ENCODE results near the gene RPGRIP1L. TPM values are rescaled to one million over a fixed set of nuclear protein-coding genes. Genes with fewer than 3 reads are reported as not detected.

RPGRIP1L gene
- total RNA-seq, 1 donor from 2014 or later, result 23.2 TPM

DNA sequence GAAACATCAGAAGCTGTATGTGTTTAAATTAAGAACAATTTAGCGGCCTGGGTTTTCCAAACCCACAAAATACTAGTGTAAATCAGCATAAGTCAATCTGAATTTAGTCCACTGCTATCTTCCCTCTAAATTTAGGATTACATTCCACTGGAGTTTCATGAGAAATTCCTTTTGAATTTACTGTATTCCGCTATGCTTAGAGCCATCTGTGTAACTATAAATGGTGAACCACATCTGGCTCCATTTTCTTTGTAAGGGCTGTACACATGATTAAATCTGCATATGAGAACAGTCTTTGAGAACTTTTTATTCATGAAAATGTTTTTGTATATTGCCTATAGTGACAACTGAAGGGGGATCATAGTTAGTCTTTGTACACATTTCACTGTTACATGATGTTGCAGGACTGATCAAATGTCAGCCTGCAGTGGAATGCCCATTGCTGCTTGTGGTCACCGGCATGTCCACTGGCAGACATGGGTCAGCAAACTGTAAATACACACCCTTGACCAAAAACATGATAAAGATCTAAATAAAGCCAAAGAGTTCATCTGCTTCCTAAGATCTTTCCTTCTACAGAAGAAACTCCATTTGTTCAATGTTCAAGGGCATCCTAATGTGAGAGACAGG is 36.8 kb downstream of the RPGRIP1L start:
- no peaks in the 10 kb centered on the region for H3K27me3 Mint-ChIP-seq (ENCODE audit: insufficient read depth, low read depth)
- H3K36me3 Mint-ChIP-seq, result peaks cover 2% of the 10 kb centered on the region
- H3K27ac Mint-ChIP-seq, result no peak overlapping the region
- no peaks in the 10 kb centered on the region for H3K36me3 ChIP-seq
- H3K4me3 Mint-ChIP-seq, result no peak overlapping the region
- H2AFZ ChIP-seq (replicated peaks), result no peak overlapping the region
- H3K4me1 Mint-ChIP-seq, result no peaks in the 10 kb centered on the region
- H3K79me2 ChIP-seq (ENCODE audit: low read depth), result no peaks in the 10 kb centered on the region
- H3K4me3 ChIP-seq, result no peak overlapping the region
- H3K27ac ChIP-seq, result no peak overlapping the region
- no peaks in the 10 kb centered on the region for H3K9me3 Mint-ChIP-seq
- H3K4me2 ChIP-seq, result no peak overlapping the region
- no peaks in the 10 kb centered on the region for H3K9me3 ChIP-seq (ENCODE audit: low read depth)
- H3F3A ChIP-seq (ENCODE audit: low read depth), result no peaks in the 10 kb centered on the region
- H3K4me1 ChIP-seq, result no peaks in the 10 kb centered on the region
- TF ChIP-seq EZH2phosphoT487 (IDR thresholded peaks at IDR 0.05) (no peak), EZH2 (IDR thresholded peaks at IDR 0.05) (no peak)
- H3K27me3 ChIP-seq, result no peaks in the 10 kb centered on the region
- H4K20me1 ChIP-seq (ENCODE audit: low read depth), result no peaks in the 10 kb centered on the region
- H3K9ac ChIP-seq, result no peak overlapping the region
- DNase-seq (ENCODE audit: low spot score), result no peak

DNA sequence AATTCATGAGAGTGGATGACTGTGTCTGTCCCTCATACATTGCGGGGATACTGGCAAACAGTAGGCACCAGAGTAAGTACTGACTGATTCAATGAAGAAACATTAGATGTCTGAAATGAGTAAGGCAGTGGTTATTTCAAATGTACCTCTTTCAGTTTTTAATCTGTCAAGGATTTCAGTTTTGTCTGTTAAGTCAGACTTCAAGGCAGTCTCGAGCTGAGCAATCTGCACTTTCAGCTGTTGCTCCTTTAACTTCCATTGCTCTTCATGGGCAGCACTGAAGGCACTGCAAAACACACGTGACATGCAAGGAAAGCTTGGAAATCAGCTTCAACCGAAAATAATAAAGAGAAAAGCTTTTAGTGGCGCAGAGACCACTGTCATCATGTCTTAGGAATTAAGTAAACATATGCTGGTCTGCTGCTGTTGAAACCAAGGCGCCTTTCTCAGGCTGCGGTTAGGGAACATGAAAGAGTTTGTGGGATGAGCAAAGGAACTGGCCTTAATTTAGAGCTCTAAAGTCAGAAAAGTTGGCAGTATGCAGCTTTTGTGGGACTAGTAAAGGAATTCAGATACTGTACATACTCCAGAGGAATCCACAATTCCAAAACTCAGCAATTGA is 38.8 kb downstream of the RPGRIP1L start:
- H3K36me3 ChIP-seq, result no peaks in the 10 kb centered on the region
- H3K4me3 ChIP-seq, result no peak overlapping the region
- Mint-ChIP-seq H3K4me3 (no peak overlapping the region), H3K27ac (no peak overlapping the region), H3K4me1 (no peaks in the 10 kb centered on the region), H3K36me3 (no peaks in the 10 kb centered on the region), H3K9me3 (no peaks in the 10 kb centered on the region), H3K27me3 (ENCODE audit: insufficient read depth, low read depth) (no peaks in the 10 kb centered on the region)
- H3F3A ChIP-seq (ENCODE audit: low read depth), result no peaks in the 10 kb centered on the region
- H3K9me3 ChIP-seq (ENCODE audit: low read depth), result no peaks in the 10 kb centered on the region
- TF ChIP-seq EZH2 (IDR thresholded peaks at IDR 0.05) (no peak), EZH2phosphoT487 (IDR thresholded peaks at IDR 0.05) (no peak), CTCF (IDR thresholded peaks at IDR 0.05) (no peak)
- H3K27ac ChIP-seq, result no peak overlapping the region
- H3K4me1 ChIP-seq, result no peaks in the 10 kb centered on the region
- DNase-seq (ENCODE audit: low spot score), result no peak
- no peaks in the 10 kb centered on the region for H4K20me1 ChIP-seq (ENCODE audit: low read depth)
- no peaks in the 10 kb centered on the region for H3K27me3 ChIP-seq
- no peak overlapping the region for H3K4me2 ChIP-seq
- H2AFZ ChIP-seq (replicated peaks), result no peak overlapping the region
- no peaks in the 10 kb centered on the region for H3K79me2 ChIP-seq (ENCODE audit: low read depth)
- H3K9ac ChIP-seq, result no peak overlapping the region

GRCh38 chr16:53662072-53662471 is 41.6 kb downstream of the RPGRIP1L start:
- no peak overlapping the region for H2AFZ ChIP-seq (replicated peaks)
- H3K4me2 ChIP-seq, result no peak overlapping the region
- H3K27me3 ChIP-seq, result no peaks in the 10 kb centered on the region
- Mint-ChIP-seq H3K27ac (no peak overlapping the region), H3K9me3 (no peaks in the 10 kb centered on the region), H3K27me3 (ENCODE audit: insufficient read depth, low read depth) (no peaks in the 10 kb centered on the region), H3K4me1 (no peaks in the 10 kb centered on the region), H3K4me3 (no peak overlapping the region), H3K36me3 (no peaks in the 10 kb centered on the region)
- H3K4me3 ChIP-seq, result no peak overlapping the region
- no peaks in the 10 kb centered on the region for H3K4me1 ChIP-seq
- H3K27ac ChIP-seq, result no peak overlapping the region
- TF ChIP-seq EZH2 (IDR thresholded peaks at IDR 0.05) (no peak), EZH2phosphoT487 (IDR thresholded peaks at IDR 0.05) (no peak), CTCF (IDR thresholded peaks at IDR 0.05) (no peak)
- no peak for DNase-seq (ENCODE audit: low spot score)
- no peaks in the 10 kb centered on the region for H3F3A ChIP-seq (ENCODE audit: low read depth)
- H3K9me3 ChIP-seq (ENCODE audit: low read depth), result no peaks in the 10 kb centered on the region
- H3K9ac ChIP-seq, result no peak overlapping the region
- H3K36me3 ChIP-seq, result no peaks in the 10 kb centered on the region
- H3K79me2 ChIP-seq (ENCODE audit: low read depth), result no peaks in the 10 kb centered on the region
- no peaks in the 10 kb centered on the region for H4K20me1 ChIP-seq (ENCODE audit: low read depth)

GRCh38 chr16:53654946-53655345 is 48.7 kb downstream of the RPGRIP1L start:
- Histone ChIP-seq H3K27ac (no peak overlapping the region), H3K4me3 (no peak overlapping the region), H3K36me3 (no peaks in the 10 kb centered on the region), H3K4me2 (no peak overlapping the region), H3K79me2 (ENCODE audit: low read depth) (no peaks in the 10 kb centered on the region), H3K27me3 (no peaks in the 10 kb centered on the region), H3K9ac (no peak overlapping the region), H3K4me1 (peaks cover 7% of the 10 kb centered on the region), H4K20me1 (ENCODE audit: low read depth) (no peaks in the 10 kb centered on the region), H3F3A (ENCODE audit: low read depth) (no peaks in the 10 kb centered on the region), H3K9me3 (ENCODE audit: low read depth) (no peaks in the 10 kb centered on the region), H2AFZ (replicated peaks) (no peak overlapping the region)
- no peaks in the 10 kb centered on the region for H3K27me3 Mint-ChIP-seq (ENCODE audit: insufficient read depth, low read depth)
- TF ChIP-seq EZH2 (IDR thresholded peaks at IDR 0.05) (no peak), CTCF (IDR thresholded peaks at IDR 0.05) (no peak)
- H3K27ac Mint-ChIP-seq, result no peak overlapping the region
- H3K36me3 Mint-ChIP-seq, result peaks cover 11% of the 10 kb centered on the region
- no peaks in the 10 kb centered on the region for H3K9me3 Mint-ChIP-seq
- peaks cover 8% of the 10 kb centered on the region for H3K4me1 Mint-ChIP-seq
- no peak for DNase-seq (ENCODE audit: low spot score)
- H3K4me3 Mint-ChIP-seq, result no peak overlapping the region
